A673 (cell line): ENCODE results near the gene DNAH2. TPM values are rescaled to one million over a fixed set of nuclear protein-coding genes. Genes with fewer than 3 reads are reported as not detected.

ENCODE experiments used
- BruUV-seq: library from RNA; stranded (reverse); fragments of 400-500 nt; replicated peaks from 2 replicates; lab custom pipeline; 2021; lab: Mats Ljungman, UMichigan
- CTCF ChIA-PET: fragments of 300-600 bp; sonication (Branson Sonifier 250); formaldehyde crosslinking; loops from one replicate; lab custom pipeline; 2022; ENCODE audit warnings: antibody characterized with exemption; lab: Charles Lee
- POLR2A ChIA-PET: fragments of 300-600 bp; sonication (Branson Sonifier 250); formaldehyde crosslinking; loops from one replicate; lab custom pipeline; 2022; ENCODE audit warnings: antibody characterized with exemption; ENCODE audit not compliant: low non-redundant PET; lab: Charles Lee
- DNase-seq: peaks from one replicate; pipeline ENCODE4 v3.0.0-alpha.2; 2015; ENCODE audit warnings: low spot score
- H3K27ac ChIP-seq: fragments of 200-600 bp; sonication (generic); 2 replicates; pipeline ENCODE4 v1.5.1; 2016; ENCODE audit warnings: mixed run types, low read depth, mild to moderate bottlenecking, mixed read lengths, antibody characterized with exemption, low read length; ENCODE audit not compliant: poor library complexity, severe bottlenecking
- H3K27me3 ChIP-seq: fragments of 200-600 bp; sonication (generic); replicated peaks from 2 replicates; pipeline ENCODE4 v1.6.1; 2017; ENCODE audit warnings: mixed run types, low read depth, mild to moderate bottlenecking, mixed read lengths, antibody characterized with exemption, low read length; ENCODE audit not compliant: insufficient read depth, poor library complexity
- H3K36me3 ChIP-seq: fragments of 200-600 bp; sonication (generic); 2 replicates; pipeline ENCODE4 v1.6.1; 2016; ENCODE audit warnings: mixed run types, mild to moderate bottlenecking, mixed read lengths, antibody characterized with exemption, low read length; ENCODE audit not compliant: insufficient read depth, poor library complexity, severe bottlenecking
- H3K4me1 ChIP-seq: fragments of 200-600 bp; sonication (generic); 2 replicates; pipeline ENCODE4 v1.6.1; 2017; ENCODE audit warnings: mixed run types, mild to moderate bottlenecking, mixed read lengths, antibody characterized with exemption, low read length; ENCODE audit not compliant: insufficient read depth, poor library complexity, severe bottlenecking
- H3K4me3 ChIP-seq: fragments of 200-600 bp; sonication (generic); 2 replicates; pipeline ENCODE4 v1.5.1; 2016; ENCODE audit warnings: low read depth, mixed run types, mild to moderate bottlenecking, mixed read lengths, low read length; ENCODE audit not compliant: poor library complexity, severe bottlenecking
- H3K9me3 ChIP-seq: fragments of 200-600 bp; sonication (generic); 2 replicates; pipeline ENCODE4 v1.6.1; 2016; ENCODE audit warnings: mixed run types, low read depth, mild to moderate bottlenecking, mixed read lengths, antibody characterized with exemption, low read length; ENCODE audit not compliant: poor library complexity, severe bottlenecking
- EZH2 ChIP-seq: fragments of 200-600 bp; sonication (generic); IDR thresholded peaks from 2 replicates; pipeline ENCODE4 v1.6.1; 2017; ENCODE audit warnings: borderline replicate concordance, low read depth, mild to moderate bottlenecking, mixed read lengths, antibody characterized with exemption, low read length; ENCODE audit not compliant: poor library complexity, severe bottlenecking
- intact Hi-C: fragments of 100-400 bp; cut with micrococcal nuclease; formaldehyde crosslinking; loops from one replicate; pipeline ENCODE4 v1.10.0; 2022; ENCODE audit not compliant: unreplicated experiment
- total RNA-seq: library from RNA; stranded (reverse); gene quantifications from 2 replicates; pipeline ENCODE4 v1.2.3, GENCODE V29; 2021
- TF ChIP-seq, protein P1 (sequence below): fragments of 300-800, 200-600 bp; sonication (generic); conservative IDR thresholded peaks from 2 replicates; pipeline ENCODE4 v1.5.1; 2017; ENCODE audit warnings: low read depth, mild to moderate bottlenecking, antibody characterized with exemption, low read length, moderate library complexity, mixed read lengths

DNAH2 gene
- total RNA-seq, 1 experiment from 2014 or later = 0.15 TPM

GRCh38 chr17:7739746-7740145 is 22.2 kb downstream of the DNAH2 start:
- POLR2A ChIA-PET = no interaction called here
- intact Hi-C loops = loop anchor here (5.0 kb wide), 2 partner anchors 248 to 318 kb away; no protein-coding TSS in a partner anchor
- no peak for DNase-seq
- CTCF ChIA-PET = interaction anchor here (0.6 kb wide), 1 partner anchor 104 kb away, joined by 3 read pairs; no protein-coding TSS in a partner anchor
- Histone ChIP-seq H3K36me3 (no peaks in the 10 kb centered on the region), H3K27me3 (peaks cover 8% of the 10 kb centered on the region), H3K4me3 (no peak overlapping the region), H3K4me1 (peaks cover 3% of the 10 kb centered on the region), H3K9me3 (no peaks in the 10 kb centered on the region), H3K27ac (no peak overlapping the region)
- no TSS peak for BruUV-seq
- TF ChIP-seq, protein P1, sequence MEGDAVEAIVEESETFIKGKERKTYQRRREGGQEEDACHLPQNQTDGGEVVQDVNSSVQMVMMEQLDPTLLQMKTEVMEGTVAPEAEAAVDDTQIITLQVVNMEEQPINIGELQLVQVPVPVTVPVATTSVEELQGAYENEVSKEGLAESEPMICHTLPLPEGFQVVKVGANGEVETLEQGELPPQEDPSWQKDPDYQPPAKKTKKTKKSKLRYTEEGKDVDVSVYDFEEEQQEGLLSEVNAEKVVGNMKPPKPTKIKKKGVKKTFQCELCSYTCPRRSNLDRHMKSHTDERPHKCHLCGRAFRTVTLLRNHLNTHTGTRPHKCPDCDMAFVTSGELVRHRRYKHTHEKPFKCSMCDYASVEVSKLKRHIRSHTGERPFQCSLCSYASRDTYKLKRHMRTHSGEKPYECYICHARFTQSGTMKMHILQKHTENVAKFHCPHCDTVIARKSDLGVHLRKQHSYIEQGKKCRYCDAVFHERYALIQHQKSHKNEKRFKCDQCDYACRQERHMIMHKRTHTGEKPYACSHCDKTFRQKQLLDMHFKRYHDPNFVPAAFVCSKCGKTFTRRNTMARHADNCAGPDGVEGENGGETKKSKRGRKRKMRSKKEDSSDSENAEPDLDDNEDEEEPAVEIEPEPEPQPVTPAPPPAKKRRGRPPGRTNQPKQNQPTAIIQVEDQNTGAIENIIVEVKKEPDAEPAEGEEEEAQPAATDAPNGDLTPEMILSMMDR = no peak
- no peak for TF ChIP-seq EZH2

GRCh38 chr17:7740481-7741001 is 23.0 kb downstream of the DNAH2 start:
- peak; percentile 26 for DNase-seq
- H3K4me3 ChIP-seq = peak overlapping the region; percentile 9
- no TSS peak for BruUV-seq
- H3K4me1 ChIP-seq = peaks cover 3% of the 10 kb centered on the region
- TF ChIP-seq EZH2 = no peak
- TF ChIP-seq, protein P1 = no peak
- POLR2A ChIA-PET = no interaction called here
- CTCF ChIA-PET = no interaction called here
- H3K27ac ChIP-seq = no peak overlapping the region
- peaks cover 8% of the 10 kb centered on the region for H3K27me3 ChIP-seq
- no peaks in the 10 kb centered on the region for H3K9me3 ChIP-seq
- intact Hi-C loops = loop anchor here (5.0 kb wide), 2 partner anchors 247 to 317 kb away; no protein-coding TSS in a partner anchor
- H3K36me3 ChIP-seq = no peaks in the 10 kb centered on the region

DNA sequence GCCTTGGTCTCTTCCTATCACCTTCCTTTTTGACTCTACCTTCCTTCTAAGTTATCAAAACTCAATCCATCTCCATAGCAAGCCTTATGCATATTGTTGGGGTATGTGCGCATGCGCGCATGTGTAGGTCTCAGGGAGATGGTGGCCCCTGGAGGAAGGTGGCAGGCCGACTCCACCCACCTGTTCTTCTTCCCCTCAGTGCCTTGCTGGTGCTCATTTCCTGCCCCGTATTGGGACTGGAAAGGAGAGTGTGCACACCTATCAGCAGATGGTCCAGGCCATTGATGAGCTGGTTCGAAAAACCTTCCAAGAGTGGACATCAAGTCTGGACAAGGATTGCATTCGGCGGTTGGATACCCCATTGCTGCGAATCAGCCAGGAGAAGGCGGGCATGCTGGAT is 25.2 kb downstream of the DNAH2 start:
- Histone ChIP-seq H3K27me3 (peaks cover 8% of the 10 kb centered on the region), H3K36me3 (no peaks in the 10 kb centered on the region), H3K4me1 (peaks cover 8% of the 10 kb centered on the region), H3K9me3 (no peaks in the 10 kb centered on the region), H3K27ac (no peak overlapping the region), H3K4me3 (no peak overlapping the region)
- BruUV-seq = no TSS peak
- intact Hi-C loops = loop anchor here (2.0 to 5.0 kb wide), 4 partner anchors 108 to 315 kb away; no protein-coding TSS in a partner anchor
- no peak for DNase-seq
- POLR2A ChIA-PET = no interaction called here
- TF ChIP-seq EZH2 = no peak
- TF ChIP-seq, protein P1 = no peak
- CTCF ChIA-PET = interaction anchor here (0.6 to 2.2 kb wide), 3 partner anchors 40 to 247 kb away, joined by 7 to 17 read pairs (median 12); no protein-coding TSS in a partner anchor
